ENCODE measurements around the gene RIT2.

Gene RIT2

DNA sequence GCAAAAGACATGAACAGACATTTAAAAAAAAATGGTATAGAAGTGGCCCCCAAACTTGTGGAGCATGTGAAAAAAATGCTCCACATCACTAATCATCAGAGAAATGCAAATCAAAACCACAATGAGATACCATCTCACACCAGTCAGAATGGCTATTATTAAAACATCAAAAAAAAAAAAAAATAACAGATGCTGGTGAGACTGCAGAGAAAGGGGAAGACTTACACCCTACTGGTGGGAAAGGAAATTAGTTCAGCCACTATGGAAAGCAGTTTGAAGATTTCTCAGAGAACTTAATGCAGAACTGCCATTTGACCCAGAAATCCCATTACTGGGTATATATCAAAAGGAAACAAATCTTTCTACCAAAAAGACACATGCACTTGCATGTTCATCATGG is 164.8 kb downstream of the RIT2 start:
- no peak for TF ChIP-seq ZNF274 (IDR thresholded peaks at IDR 0.05; ENCODE audit: low read depth, low read length)

DNA sequence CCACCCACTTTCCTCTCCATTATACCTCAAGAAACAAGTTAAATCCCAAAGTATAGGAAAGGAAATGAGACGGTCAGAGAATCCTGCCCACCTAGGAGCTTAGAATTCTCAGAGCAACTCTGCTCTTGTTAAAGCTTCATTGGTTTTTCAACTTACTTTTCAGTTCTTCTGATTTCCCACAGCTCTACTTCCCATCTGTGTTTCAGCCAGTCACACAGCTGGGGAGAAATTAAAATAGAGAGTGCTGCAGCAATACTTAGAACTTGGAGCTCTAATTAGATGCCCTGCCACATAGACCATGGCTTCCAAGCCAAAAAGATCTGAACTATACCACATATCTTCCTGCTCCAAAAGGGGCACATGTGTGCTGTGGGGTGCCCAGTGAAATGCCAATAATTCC is 166.7 kb downstream of the RIT2 start:
- no peak overlapping the region for H3K4me3 ChIP-seq (ENCODE audit: low read length)
- TF ChIP-seq ZNF274 (IDR thresholded peaks at IDR 0.05; ENCODE audit: low read depth, low read length), result no peak

More for the DNA sequence above, 164.8 kb downstream of the RIT2 start:
- no peak overlapping the region for H3K4me3 ChIP-seq (ENCODE audit: low read length)

DNA sequence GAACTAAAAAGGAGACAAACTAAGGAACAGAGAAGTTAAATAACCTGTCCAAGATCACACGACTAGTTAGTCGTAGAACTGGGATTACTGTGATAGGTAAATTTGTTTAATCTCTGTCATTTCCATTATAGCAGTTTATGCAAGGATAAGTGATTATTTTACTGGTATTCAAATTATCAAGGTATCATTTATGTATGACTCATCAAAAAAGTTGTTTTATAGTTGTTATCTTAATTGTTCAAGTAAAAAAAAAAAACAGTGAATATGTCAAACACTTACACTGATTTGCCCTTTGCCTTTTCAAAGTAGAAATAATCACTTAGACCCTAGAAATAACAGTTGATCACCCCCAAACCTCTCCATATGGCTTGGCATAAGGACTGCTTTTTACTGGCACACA is 173.6 kb downstream of the RIT2 start:
- no peak overlapping the region for H3K4me3 ChIP-seq (ENCODE audit: low read length)
- no peak for TF ChIP-seq ZNF274 (IDR thresholded peaks at IDR 0.05; ENCODE audit: low read depth, low read length)

DNA sequence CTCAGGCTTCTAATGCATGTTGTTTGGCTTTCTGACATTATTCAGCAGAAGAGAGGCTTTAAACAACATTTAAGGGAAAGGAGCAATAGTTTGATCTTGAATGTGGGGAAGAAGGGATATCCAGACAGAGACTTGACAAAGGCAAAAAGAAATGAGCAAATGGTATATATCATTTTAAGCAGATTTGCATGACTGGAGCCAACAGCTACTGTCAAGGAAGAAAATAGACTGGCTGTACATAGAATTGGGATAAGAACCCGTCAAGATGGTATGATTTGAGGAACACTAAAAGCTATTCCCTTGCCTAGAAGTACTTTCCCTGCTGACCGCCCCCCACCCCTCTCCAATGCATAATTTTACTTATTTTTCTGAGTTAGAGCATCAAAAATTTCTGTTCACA is 174.5 kb downstream of the RIT2 start:
- no peak overlapping the region for H3K4me3 ChIP-seq (ENCODE audit: low read length)
- TF ChIP-seq ZNF274 (IDR thresholded peaks at IDR 0.05; ENCODE audit: low read depth, low read length), result no peak

DNA sequence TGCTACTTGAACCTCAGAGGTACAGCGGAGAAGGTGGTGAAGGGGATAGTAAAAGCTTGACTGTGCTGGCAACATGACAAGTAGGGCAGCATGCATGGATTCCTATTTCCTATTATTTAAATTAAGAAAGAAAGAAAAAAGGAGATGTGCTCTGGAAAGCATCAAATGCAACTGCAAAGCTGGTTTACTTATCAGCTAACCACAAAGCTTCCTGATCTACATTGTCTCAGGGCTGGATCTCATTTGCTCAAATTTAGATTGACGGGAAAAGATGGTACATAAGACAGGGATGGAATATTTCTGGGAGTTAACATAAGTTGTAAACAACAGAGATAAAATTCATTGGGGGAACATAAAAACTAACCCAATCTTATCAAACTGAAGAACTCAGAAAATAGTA is 178.0 kb downstream of the RIT2 start:
- TF ChIP-seq ZNF274 (IDR thresholded peaks at IDR 0.05; ENCODE audit: low read depth, low read length), result no peak
- no peak overlapping the region for H3K4me3 ChIP-seq (ENCODE audit: low read length)

DNA sequence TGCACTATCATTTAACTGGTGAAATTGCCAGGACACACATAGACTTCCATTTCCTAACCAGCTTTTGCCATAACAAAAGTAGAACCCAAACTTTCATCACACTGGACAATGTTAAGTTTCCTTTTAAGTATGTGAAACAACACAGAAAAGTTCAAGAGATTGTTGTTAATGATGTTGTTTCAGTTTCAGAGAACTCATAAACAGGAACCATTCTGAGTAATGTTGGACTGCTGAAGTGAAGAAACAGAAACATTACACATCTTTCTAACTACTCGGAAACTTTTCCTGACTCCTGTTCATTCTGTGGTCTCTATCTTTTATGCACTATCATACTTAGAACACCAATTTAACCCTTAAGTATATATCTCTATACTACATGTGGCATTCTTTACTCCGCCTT is 179.2 kb downstream of the RIT2 start:
- H3K4me3 ChIP-seq (ENCODE audit: low read length), result no peak overlapping the region
- no peak for TF ChIP-seq ZNF274 (IDR thresholded peaks at IDR 0.05; ENCODE audit: low read depth, low read length)

DNA sequence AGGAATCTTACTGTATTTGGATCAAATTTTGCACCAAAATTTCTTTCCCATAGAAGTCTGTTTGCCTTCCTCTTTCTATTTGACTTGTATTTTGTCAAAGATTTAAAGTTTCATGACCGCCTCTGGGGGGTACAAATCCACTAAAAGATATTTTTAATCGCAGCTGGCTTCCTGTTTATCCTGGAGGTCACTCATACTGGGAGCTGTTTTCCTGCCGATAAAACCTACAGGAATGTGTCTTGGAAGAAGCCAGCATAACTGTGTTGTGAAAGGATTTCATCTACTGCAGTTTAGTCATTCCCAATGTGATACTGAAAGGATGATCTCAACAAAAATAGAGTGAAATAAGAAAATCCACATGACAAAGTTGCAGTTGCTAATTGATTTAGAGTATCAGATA is 184.0 kb downstream of the RIT2 start:
- TF ChIP-seq ZNF274 (IDR thresholded peaks at IDR 0.05; ENCODE audit: low read depth, low read length), result no peak
- H3K4me3 ChIP-seq (ENCODE audit: low read length), result no peak overlapping the region

DNA sequence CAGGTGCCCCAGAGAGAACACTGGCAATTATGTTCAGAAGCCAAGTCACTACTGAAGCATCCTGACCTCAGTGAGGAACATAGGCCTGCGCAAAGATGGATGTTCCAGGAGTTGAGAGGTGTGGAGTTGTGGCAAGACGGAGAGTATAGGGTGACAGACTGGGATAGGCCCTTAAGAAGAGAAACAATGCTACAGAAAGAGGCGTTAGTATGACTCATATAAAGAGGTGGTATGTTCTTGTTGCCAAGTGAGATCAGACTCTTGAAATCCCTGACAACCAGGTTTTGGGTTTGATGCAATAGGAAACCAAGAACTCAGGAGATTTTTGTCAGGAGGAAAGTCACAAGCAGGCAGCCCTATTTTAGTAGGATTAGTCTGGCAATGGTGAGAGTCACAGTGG is 185.6 kb downstream of the RIT2 start:
- no peak for TF ChIP-seq ZNF274 (IDR thresholded peaks at IDR 0.05; ENCODE audit: low read depth, low read length)
- no peak overlapping the region for H3K4me3 ChIP-seq (ENCODE audit: low read length)

DNA sequence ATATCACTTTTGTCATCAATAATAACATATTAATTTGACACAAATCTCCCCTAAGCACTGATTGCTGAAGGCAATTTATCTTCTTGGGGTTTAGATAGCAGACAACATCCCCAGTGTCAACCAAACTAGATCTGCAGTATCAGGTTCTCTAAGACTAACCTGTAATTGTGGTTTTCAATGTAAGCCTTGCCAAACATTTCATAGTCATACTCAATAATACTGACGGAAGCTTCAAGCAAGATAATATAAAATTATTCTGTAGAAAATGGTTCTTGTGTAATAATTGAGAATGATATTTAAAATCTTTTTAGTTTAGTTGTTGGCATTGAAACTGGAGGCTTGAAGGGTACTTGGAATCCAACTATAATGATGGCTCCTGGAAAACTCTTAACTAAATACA is 186.3 kb downstream of the RIT2 start:
- H3K4me3 ChIP-seq (ENCODE audit: low read length), result no peak overlapping the region
- TF ChIP-seq ZNF274 (IDR thresholded peaks at IDR 0.05; ENCODE audit: low read depth, low read length), result no peak

DNA sequence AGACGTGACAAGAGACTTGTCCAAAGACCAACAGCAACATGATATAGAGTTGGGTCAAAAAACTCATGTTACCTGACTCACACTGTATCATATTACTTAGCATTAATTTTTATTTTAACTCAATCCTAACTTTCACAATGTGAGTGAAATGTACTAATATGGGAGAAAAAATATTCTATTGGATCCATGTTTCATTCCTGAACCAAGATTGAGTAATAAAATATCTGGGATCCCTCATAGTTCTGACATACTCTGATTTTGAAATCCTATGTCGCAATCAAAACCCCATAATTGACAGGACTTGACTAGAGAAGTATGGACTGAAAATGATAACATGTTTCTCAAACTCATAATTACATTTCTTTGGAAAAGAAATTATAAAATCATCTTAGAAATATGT is 190.4 kb downstream of the RIT2 start:
- no peak for TF ChIP-seq ZNF274 (IDR thresholded peaks at IDR 0.05; ENCODE audit: low read depth, low read length)
- H3K4me3 ChIP-seq (ENCODE audit: low read length), result no peak overlapping the region

DNA sequence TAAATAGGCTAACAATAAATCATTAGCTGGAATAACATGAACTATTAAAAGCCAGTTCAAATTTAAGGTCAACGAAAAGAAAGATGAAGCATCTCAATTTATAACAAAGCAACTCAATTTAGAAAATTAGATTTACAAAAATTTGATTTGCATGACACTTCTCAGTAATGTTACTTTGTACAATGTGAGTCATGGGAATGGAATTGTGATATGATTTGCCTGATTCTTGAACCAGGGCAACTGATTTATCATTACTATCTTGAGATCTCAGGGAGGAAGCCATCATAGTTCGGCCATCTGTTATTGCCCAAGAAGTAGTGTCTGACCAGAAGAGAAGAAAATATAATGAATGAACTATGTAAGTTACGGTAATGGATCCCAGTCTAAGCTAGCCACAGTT is 193.1 kb downstream of the RIT2 start:
- TF ChIP-seq ZNF274 (IDR thresholded peaks at IDR 0.05; ENCODE audit: low read depth, low read length), result no peak

DNA sequence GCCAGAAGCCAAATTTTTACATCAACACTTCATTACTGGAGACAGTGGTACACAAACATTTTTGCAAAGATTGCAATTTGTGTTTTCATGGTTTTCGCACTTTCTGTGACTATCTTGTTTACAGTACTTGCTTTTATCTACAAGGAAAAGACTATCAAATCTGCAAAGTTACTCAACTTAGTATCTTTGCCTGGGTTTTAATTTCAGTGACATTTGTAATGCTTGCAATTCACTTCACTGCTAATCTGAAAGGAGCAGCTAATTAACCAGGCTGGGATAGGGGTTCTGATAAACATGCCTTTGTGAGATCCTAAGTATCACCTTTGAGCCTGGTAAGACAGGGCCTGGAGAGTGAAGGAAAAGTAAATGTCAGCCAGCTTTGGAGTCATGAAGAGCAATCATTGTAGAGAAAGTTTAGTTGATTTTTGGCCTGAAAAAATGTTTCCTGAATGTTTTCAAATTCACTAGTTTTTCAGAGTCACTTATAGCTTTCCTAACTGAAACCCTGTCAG is 194.2 kb downstream of the RIT2 start:
- TF ChIP-seq ZNF274 (IDR thresholded peaks at IDR 0.05; ENCODE audit: low read depth, low read length), result no peak
- H3K4me3 ChIP-seq (ENCODE audit: low read length), result no peak overlapping the region

More for the DNA sequence above, 193.1 kb downstream of the RIT2 start:
- no peak overlapping the region for H3K4me3 ChIP-seq (ENCODE audit: low read length)

DNA sequence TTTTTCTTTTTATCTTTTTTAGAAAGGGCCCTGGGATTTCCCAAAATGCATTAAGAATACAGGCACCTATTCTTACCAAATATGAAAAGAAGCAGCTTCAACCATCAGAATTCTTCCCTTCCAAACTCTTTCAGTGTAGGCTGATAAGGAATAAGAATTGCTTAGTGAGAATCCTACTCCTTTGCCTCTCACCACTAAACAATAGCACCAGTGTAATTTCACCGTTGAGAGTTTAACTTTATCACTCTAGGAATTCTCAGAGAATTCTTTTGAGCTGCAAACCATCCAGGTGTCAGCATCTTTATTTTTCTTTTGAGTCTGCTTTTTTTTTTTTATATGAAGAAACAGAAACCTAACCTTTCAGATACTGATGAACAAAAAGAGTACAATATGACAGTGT is 194.9 kb downstream of the RIT2 start:
- no peak for TF ChIP-seq ZNF274 (IDR thresholded peaks at IDR 0.05; ENCODE audit: low read depth, low read length)
- H3K4me3 ChIP-seq (ENCODE audit: low read length), result no peak overlapping the region

DNA sequence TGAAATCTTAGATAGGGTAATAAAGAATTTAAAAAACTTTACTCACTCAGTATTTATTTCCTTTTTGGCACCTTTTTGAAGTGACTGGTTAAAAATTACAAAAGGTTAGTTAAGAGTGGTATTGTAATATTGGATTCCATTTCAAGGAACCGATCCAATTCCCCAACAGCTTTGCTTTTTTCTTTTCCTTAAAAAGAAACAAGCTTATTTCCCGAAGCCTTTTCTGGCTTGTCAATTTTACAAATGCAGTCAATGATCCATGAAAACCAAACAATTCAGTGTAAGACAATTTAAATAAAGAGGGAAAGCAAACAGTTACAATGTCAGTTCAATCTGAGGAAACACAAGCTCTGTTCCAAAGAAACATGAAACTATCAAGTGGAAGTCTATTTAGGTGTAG is 200.2 kb downstream of the RIT2 start:
- H3K4me3 ChIP-seq (ENCODE audit: low read length), result no peak overlapping the region
- no peak for TF ChIP-seq ZNF274 (IDR thresholded peaks at IDR 0.05; ENCODE audit: low read depth, low read length)

DNA sequence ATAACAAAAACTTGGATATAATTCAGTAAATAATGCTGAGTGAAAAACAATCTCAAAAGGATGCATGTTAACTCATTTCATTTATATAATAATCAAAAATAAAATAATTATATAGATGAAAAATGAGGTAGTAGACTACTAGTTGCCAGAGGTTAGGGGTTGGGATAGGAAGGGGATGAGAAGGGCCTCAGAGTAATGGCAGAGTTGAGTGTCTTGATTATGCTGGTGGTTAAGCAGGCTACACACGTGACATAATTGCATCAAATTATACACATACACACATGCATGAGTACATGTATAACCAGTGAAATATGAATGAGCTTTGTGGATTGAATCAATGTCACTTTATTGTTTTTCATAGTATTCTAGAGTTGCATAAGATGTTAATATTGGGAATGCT is 201.0 kb downstream of the RIT2 start:
- no peak for TF ChIP-seq ZNF274 (IDR thresholded peaks at IDR 0.05; ENCODE audit: low read depth, low read length)
- H3K4me3 ChIP-seq (ENCODE audit: low read length), result no peak overlapping the region

DNA sequence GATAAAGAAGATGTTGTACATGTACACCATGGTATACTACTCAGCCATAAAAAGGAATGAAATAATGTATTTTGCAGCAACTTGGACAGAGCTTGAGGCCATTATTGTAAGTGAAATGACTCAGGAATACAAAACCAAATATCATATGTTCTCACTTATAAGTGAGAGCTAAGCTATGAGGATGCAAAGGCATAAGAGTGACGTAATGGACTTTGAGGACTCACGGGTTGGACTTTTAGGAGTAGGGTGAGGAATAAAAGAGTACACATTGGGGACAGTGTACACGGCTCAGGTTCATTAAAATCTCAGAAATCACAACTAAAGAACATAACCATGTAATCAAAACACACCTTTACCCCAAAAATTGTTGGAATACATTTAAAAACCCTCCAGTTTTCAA is 206.4 kb downstream of the RIT2 start:
- TF ChIP-seq ZNF274 (IDR thresholded peaks at IDR 0.05; ENCODE audit: low read depth, low read length), result no peak
- H3K4me3 ChIP-seq (ENCODE audit: low read length), result no peak overlapping the region
